Gastroesophageal sphincter (tissue), 4 donors: Measurements from ENCODE around the gene USP26. TPM values are rescaled to one million over a fixed set of nuclear protein-coding genes. Genes with fewer than 3 reads are reported as not detected.

Source experiments
- ATAC-seq: fragments of 150-250 bp; one replicate; pipeline ENCODE4 v1.9.1; 2016; ENCODE audit warnings: mild to moderate bottlenecking, moderate library complexity
- H3K27ac ChIP-seq, 4 donors: fragments of 200-600 bp; sonication (generic) in 3 of 4; 1 replicate in 3 of 4; 2 replicates in 1 of 4; pipeline ENCODE4 v1.5.1; 2016 to 2019
- H3K27me3 ChIP-seq: fragments of 200-600 bp; sonication (generic); one replicate; pipeline ENCODE4 v1.5.1; 2019
- H3K36me3 ChIP-seq, 2 donors: fragments of 200-600 bp; sonication (generic); one replicate each; pipeline ENCODE4 v1.5.1; 2019; ENCODE audit warnings: control low read depth in 1 of 2
- H3K4me1 ChIP-seq, 3 donors: fragments of 200-600 bp; sonication (generic); 1 replicate in 2 of 3; 2 replicates in 1 of 3; pipeline ENCODE4 v1.5.1; 2016 to 2019; ENCODE audit warnings: control low read depth in 2 of 3
- H3K4me3 ChIP-seq, 2 donors: fragments of 200-600 bp; sonication (generic); one replicate each; pipeline ENCODE4 v1.5.1; 2019; ENCODE audit warnings: mild to moderate bottlenecking in 1 of 2, moderate library complexity in 1 of 2
- H3K9me3 ChIP-seq, 3 donors: fragments of 200-600 bp; sonication (generic); one replicate each; pipeline ENCODE4 v1.5.1; 2017 to 2019; ENCODE audit warnings: control low read depth in 2 of 3
- EP300 ChIP-seq: sonication (generic); formaldehyde crosslinking; IDR thresholded peaks from one replicate; pipeline ENCODE4 v1.6.1; 2017; ENCODE audit warnings: antibody characterized with exemption, mild to moderate bottlenecking
- POLR2A ChIP-seq, 2 donors: fragments of 450-650 bp; IDR thresholded peaks; one replicate each; pipeline ENCODE4 v1.6.1; 2017; ENCODE audit warnings: antibody characterized with exemption in 2 of 2, mild to moderate bottlenecking in 2 of 2, moderate library complexity in 1 of 2
- POLR2AphosphoS5 ChIP-seq: sonication (generic); formaldehyde crosslinking; IDR thresholded peaks from one replicate; pipeline ENCODE4 v1.6.1; 2017; ENCODE audit warnings: antibody characterized with exemption
- WGBS, 2 donors: methylation state at CpG; one replicate each; pipeline ENCODE4 v1.1.5; 2018; ENCODE audit warnings: low coverage in 1 of 2; 5-methylcytosine and 5-hydroxymethylcytosine counted together
- total RNA-seq, 4 donors: library from RNA; depleted of rRNA; stranded (reverse); fragments of >200 nt; gene quantifications; one replicate each; pipeline ENCODE4 v1.1.0, GENCODE V29; 2016
- TF ChIP-seq, protein P1 (sequence below), 4 experiments: fragments of 200-600 bp in 2 of 4; fragments of 450-650 bp in 2 of 4; sonication (generic) in 1 of 4; IDR thresholded peaks; one replicate each; pipeline ENCODE4 v1.5.1; 2017 to 2019; ENCODE audit warnings: antibody characterized with exemption in 4 of 4, mild to moderate bottlenecking in 2 of 4, moderate library complexity in 2 of 4

Gene USP26
- total RNA-seq, 4 donors from 2014 or later, result not detected

DNA sequence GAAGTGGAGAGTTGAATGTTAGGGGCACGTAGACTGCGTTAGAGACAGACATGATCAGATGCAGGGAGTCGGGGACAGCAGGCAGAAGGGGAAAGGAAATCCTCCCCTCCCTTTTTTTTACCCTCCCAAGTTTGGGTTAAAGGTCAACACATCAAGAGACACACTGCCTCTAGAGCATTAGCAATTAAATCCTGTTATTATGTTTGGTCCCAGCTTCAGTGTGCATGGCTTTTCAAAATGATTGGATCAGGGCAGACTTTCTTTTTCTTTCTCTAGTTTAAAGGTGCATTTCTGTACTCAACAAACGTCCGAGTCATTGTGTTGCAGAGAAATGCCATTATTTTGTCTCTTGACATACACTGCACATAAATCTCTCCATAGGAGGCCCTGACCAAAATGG lies 63.9 kb downstream of the USP26 start:
- TF ChIP-seq POLR2AphosphoS5 (no peak), EP300 (no peak), POLR2A (IDR thresholded peaks at IDR 0.05) (no peak)
- TF ChIP-seq, protein P1, sequence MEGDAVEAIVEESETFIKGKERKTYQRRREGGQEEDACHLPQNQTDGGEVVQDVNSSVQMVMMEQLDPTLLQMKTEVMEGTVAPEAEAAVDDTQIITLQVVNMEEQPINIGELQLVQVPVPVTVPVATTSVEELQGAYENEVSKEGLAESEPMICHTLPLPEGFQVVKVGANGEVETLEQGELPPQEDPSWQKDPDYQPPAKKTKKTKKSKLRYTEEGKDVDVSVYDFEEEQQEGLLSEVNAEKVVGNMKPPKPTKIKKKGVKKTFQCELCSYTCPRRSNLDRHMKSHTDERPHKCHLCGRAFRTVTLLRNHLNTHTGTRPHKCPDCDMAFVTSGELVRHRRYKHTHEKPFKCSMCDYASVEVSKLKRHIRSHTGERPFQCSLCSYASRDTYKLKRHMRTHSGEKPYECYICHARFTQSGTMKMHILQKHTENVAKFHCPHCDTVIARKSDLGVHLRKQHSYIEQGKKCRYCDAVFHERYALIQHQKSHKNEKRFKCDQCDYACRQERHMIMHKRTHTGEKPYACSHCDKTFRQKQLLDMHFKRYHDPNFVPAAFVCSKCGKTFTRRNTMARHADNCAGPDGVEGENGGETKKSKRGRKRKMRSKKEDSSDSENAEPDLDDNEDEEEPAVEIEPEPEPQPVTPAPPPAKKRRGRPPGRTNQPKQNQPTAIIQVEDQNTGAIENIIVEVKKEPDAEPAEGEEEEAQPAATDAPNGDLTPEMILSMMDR (IDR thresholded peaks at IDR 0.05), result no peak
- H3K27me3 ChIP-seq, result no peaks in the 10 kb centered on the region
- no peaks in the 10 kb centered on the region for H3K9me3 ChIP-seq
- H3K4me1 ChIP-seq, result no peaks in the 10 kb centered on the region
- no peaks in the 10 kb centered on the region for H3K36me3 ChIP-seq
- ATAC-seq, result no peak
- WGBS, 2 donors, result 51 to 86% methylated on average over 2 to 5 of the region's 5 CpGs
- H3K4me3 ChIP-seq, result no peak overlapping the region
- no peak overlapping the region for H3K27ac ChIP-seq

DNA sequence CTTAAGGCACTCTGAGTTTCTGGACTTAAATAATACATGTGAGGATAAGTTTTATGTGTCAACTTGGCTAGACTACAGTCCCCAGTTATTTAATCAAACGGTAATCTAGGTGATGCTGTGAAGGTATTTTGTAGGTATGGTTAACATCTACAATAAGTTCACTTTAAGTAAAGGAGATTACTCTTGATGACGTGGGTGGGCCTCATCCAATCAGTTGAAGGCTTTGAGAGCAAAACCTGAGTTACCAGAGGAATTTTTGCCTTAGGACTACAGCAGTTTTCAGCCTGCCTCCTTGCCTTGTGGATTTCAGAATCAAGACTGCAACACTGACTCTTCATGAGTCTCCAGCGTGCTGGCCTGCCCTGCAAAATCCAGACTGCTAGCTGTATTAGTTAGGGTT lies 78.7 kb downstream of the USP26 start:
- no peak for ATAC-seq
- 74 to 84% methylated on average over 2 to 3 of the region's 3 CpGs for WGBS, 2 donors
- no peaks in the 10 kb centered on the region for H3K9me3 ChIP-seq
- TF ChIP-seq POLR2AphosphoS5 (no peak), POLR2A (IDR thresholded peaks at IDR 0.05) (no peak), EP300 (no peak)
- TF ChIP-seq, protein P1 (IDR thresholded peaks at IDR 0.05), result no peak
- H3K27me3 ChIP-seq, result no peaks in the 10 kb centered on the region
- H3K4me1 ChIP-seq, result no peaks in the 10 kb centered on the region
- no peak overlapping the region for H3K4me3 ChIP-seq
- no peak overlapping the region for H3K27ac ChIP-seq
- H3K36me3 ChIP-seq, result no peaks in the 10 kb centered on the region

DNA sequence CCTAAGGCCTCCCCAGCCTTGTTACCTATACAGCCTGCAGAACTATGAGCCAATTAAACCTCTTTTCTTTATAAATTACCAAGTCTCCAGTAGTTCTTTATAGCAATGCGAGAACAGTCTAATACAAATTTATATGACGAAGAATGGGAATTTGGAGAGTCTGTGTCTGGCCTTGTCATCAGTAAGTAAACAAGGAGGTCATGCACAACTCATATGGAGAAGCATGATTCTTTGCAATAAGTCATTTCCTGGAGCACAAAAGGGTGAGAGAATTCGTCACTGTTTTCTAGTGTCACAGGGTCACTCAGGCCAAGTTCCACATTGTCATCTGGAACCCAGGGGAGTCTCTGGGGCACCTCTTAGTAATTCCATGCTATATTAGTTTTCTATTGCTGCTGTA lies 89.5 kb downstream of the USP26 start:
- TF ChIP-seq EP300, result no peak
- TF ChIP-seq, protein P1 (IDR thresholded peaks at IDR 0.05), result no peak
- no peak for TF ChIP-seq POLR2AphosphoS5
- TF ChIP-seq POLR2A (IDR thresholded peaks at IDR 0.05), result no peak
- WGBS, 2 donors, result 55 to 89% methylated on average over 2 of the region's 3 CpGs
- Histone ChIP-seq H3K27me3 (no peaks in the 10 kb centered on the region), H3K4me3 (no peak overlapping the region), H3K4me1 (no peaks in the 10 kb centered on the region), H3K9me3 (no peaks in the 10 kb centered on the region), H3K27ac (no peak overlapping the region), H3K36me3 (no peaks in the 10 kb centered on the region)
- no peak for ATAC-seq

DNA sequence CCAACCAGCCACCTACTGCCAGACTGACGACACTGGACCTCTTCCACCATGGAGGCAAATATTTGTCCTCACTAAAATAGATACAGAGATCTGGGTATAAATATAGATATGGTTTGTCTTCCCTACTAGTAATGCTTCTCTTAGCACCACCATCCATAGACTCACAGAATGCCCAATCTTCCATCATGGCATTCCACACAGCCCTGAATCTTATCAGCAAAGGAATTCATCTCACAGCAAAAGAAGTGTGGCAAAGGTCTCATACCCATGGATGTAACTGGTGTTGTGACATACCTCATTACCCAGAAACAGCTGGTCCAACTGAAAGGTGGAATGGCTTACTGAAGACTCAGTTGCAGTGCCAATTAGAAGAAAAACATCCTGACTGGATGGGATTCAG lies 91.3 kb downstream of the USP26 start:
- no CpG with 5 or more reads among the region's 1 CpG for WGBS, 2 donors
- Histone ChIP-seq H3K4me3 (no peak overlapping the region), H3K9me3 (no peaks in the 10 kb centered on the region), H3K4me1 (no peaks in the 10 kb centered on the region), H3K36me3 (no peaks in the 10 kb centered on the region), H3K27me3 (no peaks in the 10 kb centered on the region), H3K27ac (no peak overlapping the region)
- TF ChIP-seq POLR2AphosphoS5 (no peak), POLR2A (IDR thresholded peaks at IDR 0.05) (no peak), EP300 (no peak)
- TF ChIP-seq, protein P1 (IDR thresholded peaks at IDR 0.05), result no peak
- ATAC-seq, result no peak

DNA sequence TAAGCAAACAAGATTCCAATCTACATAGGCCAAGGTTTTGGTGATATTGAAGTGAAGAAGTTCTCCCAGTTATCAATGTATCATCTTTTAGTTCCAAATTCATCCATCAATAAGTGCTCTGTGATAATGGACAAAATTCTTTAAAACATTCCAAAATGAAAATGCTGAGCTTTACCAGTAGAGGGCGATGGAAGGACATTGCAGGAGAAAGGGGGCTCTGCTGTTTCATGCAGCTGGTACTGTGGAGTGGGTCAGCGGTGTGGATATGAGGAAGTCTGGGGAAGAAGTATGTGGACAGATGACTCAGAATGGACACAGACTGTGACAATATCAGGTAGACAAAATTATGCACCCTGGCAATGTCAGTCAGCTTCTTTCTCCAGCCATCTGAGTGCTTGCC lies 91.9 kb downstream of the USP26 start:
- WGBS, 2 donors, result 11 to 50% methylated on average over 1 to 2 of the region's 2 CpGs
- no peak for ATAC-seq

More for the DNA sequence above, 91.9 kb downstream of the USP26 start:
- TF ChIP-seq, protein P1 (IDR thresholded peaks at IDR 0.05), result peak in 3 of 4 experiments; percentile 28 to 59 (median 30)
- no peak for TF ChIP-seq POLR2A (IDR thresholded peaks at IDR 0.05)
- Histone ChIP-seq H3K4me3 (no peak overlapping the region), H3K36me3 (no peaks in the 10 kb centered on the region), H3K4me1 (no peaks in the 10 kb centered on the region), H3K9me3 (no peaks in the 10 kb centered on the region), H3K27me3 (no peaks in the 10 kb centered on the region), H3K27ac (no peak overlapping the region)
